ENCODE results near the gene CATSPER3. TPM values are rescaled to one million over a fixed set of nuclear protein-coding genes. Genes with fewer than 3 reads are reported as not detected.

CATSPER3 gene
- total and polyA plus RNA-seq, 2 of the 13 experiments (the other 11 are each of a cell fraction or from before 2014, with no cell fraction given) = 0.33 to 0.37 TPM

GRCh38 chr5:134937526-134937925 is 30.2 kb upstream of the CATSPER3 start:
- Histone ChIP-seq H3K27me3 (ENCODE audit: control insufficient read depth in 1 of 2, insufficient read depth in 2 of 2, low read length in 2 of 2) (no peaks in the 10 kb centered on the region; a peak in 1 of 5 replicates), H3K4me1 (ENCODE audit: insufficient read depth, low read length) (peaks cover under 1% of the 10 kb centered on the region; the same call in 1 of the 2 replicates), H3K4me3 (replicated peaks in 1 of 3; ENCODE audit: insufficient read depth in 1 of 3, low read depth in 2 of 3, low read length in 3 of 3) (no peak overlapping the region), H3K9ac (ENCODE audit: insufficient read depth, low read depth, low read length) (no peak overlapping the region), H2AFZ (ENCODE audit: low read length) (no peak overlapping the region), H3K4me2 (ENCODE audit: low read depth, low read length) (no peak overlapping the region), H4K20me1 (ENCODE audit: insufficient read depth, low read length) (no peaks in the 10 kb centered on the region), H3K79me2 (ENCODE audit: insufficient read depth, low read length) (no peaks in the 10 kb centered on the region), H3K36me3 (replicated peaks in 1 of 2; ENCODE audit: control insufficient read depth in 1 of 2, insufficient read depth in 2 of 2, low read length in 2 of 2) (peaks cover 2 to 19% of the 10 kb centered on the region in 2 experiments; a peak in 2 of 5 replicates), H3K9me3 (ENCODE audit: low read length) (no peaks in the 10 kb centered on the region), H3K27ac (ENCODE audit: extremely low read length, insufficient read depth, low read length) (no peak overlapping the region)
- intact Hi-C loops (cut with micrococcal nuclease; ENCODE audit: unreplicated experiment) = no loop called here
- CTCF ChIA-PET (ENCODE audit: low intra/inter-chr PET ratio, low total read pairs) = no interaction called here
- FAIRE-seq (no peak), ATAC-seq (no peak), DNase-seq (ENCODE audit: low spot score) (no peak)
- TF ChIP-seq MLXIP (CRISPR knock-in tag; IDR thresholded peaks at IDR 0.05; ENCODE audit: borderline replicate concordance) (no peak), ZFY (CRISPR knock-in tag; IDR thresholded peaks at IDR 0.05) (no peak), ZNF598 (CRISPR knock-in tag; IDR thresholded peaks at IDR 0.05; ENCODE audit: borderline replicate concordance) (no peak), ZBTB7B (CRISPR knock-in tag; IDR thresholded peaks at IDR 0.05) (no peak), MAFF (IDR thresholded peaks at IDR 0.05; ENCODE audit: low read depth, low read length) (no peak), ZNF432 (CRISPR knock-in tag; IDR thresholded peaks at IDR 0.05; ENCODE audit: borderline replicate concordance) (no peak), ZSCAN29 (CRISPR knock-in tag; conservative IDR thresholded peaks at IDR 0.05) (no peak), TRIM22 (IDR thresholded peaks at IDR 0.05) (no peak), ZNF710 (CRISPR knock-in tag; IDR thresholded peaks at IDR 0.05; ENCODE audit: borderline replicate concordance) (no peak), HNF1A (IDR thresholded peaks at IDR 0.05; ENCODE audit: low read depth) (no peak), HNF1A (CRISPR knock-in tag; IDR thresholded peaks at IDR 0.05; ENCODE audit: borderline replicate concordance) (no peak), REL (CRISPR knock-in tag; conservative IDR thresholded peaks at IDR 0.05) (no peak), SMAD9 (CRISPR knock-in tag; IDR thresholded peaks at IDR 0.05) (no peak), ATF7-NPFF (CRISPR knock-in tag; IDR thresholded peaks at IDR 0.05; ENCODE audit: low read depth) (no peak)
- in situ Hi-C loops (cut with HindIII; ENCODE audit: extremely low pct_ligation_motif_present, low pct_unique_long_range_greater_than_20kb) = no loop called here
- no TSS peak for BruUV-seq (replicated peaks)
- POLR2A ChIA-PET = no interaction called here
- WGBS (ENCODE audit: low lambda C conversion rate) = 97% methylated on average over 8 of the region's 8 CpGs
